Hepatocyte (in vitro differentiated cells): ENCODE measurements around the gene IQGAP2. TPM values are rescaled to one million over a fixed set of nuclear protein-coding genes. Genes with fewer than 3 reads are reported as not detected.
A peak's percentile ranks its signal among the peaks of the same experiment; 100 is the strongest.

Experiments used
- DNase-seq: peaks from one replicate; pipeline ENCODE4 v3.0.0-alpha.2; 2016; ENCODE audit warnings: low spot score
- H2AFZ ChIP-seq: fragments of 200-600 bp; sonication (generic); 2 replicates; pipeline ENCODE4 v1.6.0; 2016; ENCODE audit warnings: antibody characterized with exemption, mild to moderate bottlenecking
- H3K27ac ChIP-seq: fragments of 200-600 bp; sonication (generic); 2 replicates; pipeline ENCODE4 v1.5.1; 2016; ENCODE audit warnings: mild to moderate bottlenecking
- H3K27me3 ChIP-seq: fragments of 200-600 bp; sonication (generic); 2 replicates; pipeline ENCODE4 v1.6.1; 2016
- H3K36me3 ChIP-seq: fragments of 200-600 bp; sonication (generic); replicated peaks from 2 replicates; pipeline ENCODE4 v1.5.1; 2016; ENCODE audit warnings: low read depth; ENCODE audit not compliant: insufficient read depth
- H3K4me1 ChIP-seq: fragments of 200-600 bp; sonication (generic); 2 replicates; pipeline ENCODE4 v1.5.1; 2016; ENCODE audit warnings: mild to moderate bottlenecking, moderate library complexity; ENCODE audit not compliant: insufficient read depth
- H3K4me2 ChIP-seq: fragments of 200-600 bp; sonication (generic); 2 replicates; pipeline ENCODE4 v1.6.0; 2016
- H3K4me3 ChIP-seq: fragments of 200-600 bp; sonication (generic); 2 replicates; pipeline ENCODE4 v1.5.1; 2016; ENCODE audit warnings: mild to moderate bottlenecking
- H3K79me2 ChIP-seq: fragments of 200-600 bp; sonication (generic); 2 replicates; pipeline ENCODE4 v1.6.0; 2017; ENCODE audit warnings: mild to moderate bottlenecking
- H3K9me2 ChIP-seq: fragments of 200-600 bp; sonication (generic); replicated peaks from 2 replicates; pipeline ENCODE4 v1.6.0; 2017; ENCODE audit warnings: mild to moderate bottlenecking; ENCODE audit not compliant: insufficient read depth
- H3K9me3 ChIP-seq: fragments of 200-600 bp; sonication (generic); 2 replicates; pipeline ENCODE4 v1.5.1; 2016; ENCODE audit warnings: low read depth, mild to moderate bottlenecking
- H4K20me1 ChIP-seq: fragments of 200-600 bp; sonication (generic); 2 replicates; pipeline ENCODE4 v1.6.0; 2016; ENCODE audit warnings: mild to moderate bottlenecking; ENCODE audit not compliant: insufficient read depth, poor library complexity, severe bottlenecking
- CTCF ChIP-seq: fragments of 200-600 bp; sonication (generic); IDR thresholded peaks from 2 replicates; pipeline ENCODE4 v1.5.1; 2016; ENCODE audit warnings: antibody characterized with exemption, mild to moderate bottlenecking; ENCODE audit not compliant: poor library complexity
- EZH2 ChIP-seq: fragments of 200-600 bp; sonication (generic); IDR thresholded peaks from 2 replicates; pipeline ENCODE4 v1.6.1; 2016; ENCODE audit warnings: antibody characterized with exemption, mild to moderate bottlenecking, borderline replicate concordance
- EZH2phosphoT487 ChIP-seq: fragments of 200-600 bp; sonication (generic); IDR thresholded peaks from one replicate; pipeline ENCODE4 v1.6.1; 2018; ENCODE audit warnings: antibody characterized with exemption, mild to moderate bottlenecking, low read depth, moderate library complexity; ENCODE audit not compliant: unreplicated experiment, severe bottlenecking
- whole genome bisulfite sequencing: methylation state at CpG from one replicate; pipeline ENCODE4 v1.1.6; 2016; ENCODE audit warnings: low lambda C conversion rate; ENCODE audit errors: missing lambda C conversion rate; 5-methylcytosine and 5-hydroxymethylcytosine counted together
- polyA plus RNA-seq: library from polyadenylated mRNA; unstranded; fragments of >200 nt; fragmentation: Nextera tagmentation; extraction: Ambion mirVana; gene quantifications from 2 replicates; pipeline ENCODE4 v1.2.1, GENCODE V29; 2016
- total RNA-seq: library from RNA; depleted of rRNA; stranded (reverse); fragments of >200 nt; gene quantifications from 2 replicates; pipeline ENCODE4 v1.2.3, GENCODE V29; 2014

Gene IQGAP2
- total and polyA plus RNA-seq, 2 experiments from 2014 or later: 37.2 to 78.9 TPM

DNA sequence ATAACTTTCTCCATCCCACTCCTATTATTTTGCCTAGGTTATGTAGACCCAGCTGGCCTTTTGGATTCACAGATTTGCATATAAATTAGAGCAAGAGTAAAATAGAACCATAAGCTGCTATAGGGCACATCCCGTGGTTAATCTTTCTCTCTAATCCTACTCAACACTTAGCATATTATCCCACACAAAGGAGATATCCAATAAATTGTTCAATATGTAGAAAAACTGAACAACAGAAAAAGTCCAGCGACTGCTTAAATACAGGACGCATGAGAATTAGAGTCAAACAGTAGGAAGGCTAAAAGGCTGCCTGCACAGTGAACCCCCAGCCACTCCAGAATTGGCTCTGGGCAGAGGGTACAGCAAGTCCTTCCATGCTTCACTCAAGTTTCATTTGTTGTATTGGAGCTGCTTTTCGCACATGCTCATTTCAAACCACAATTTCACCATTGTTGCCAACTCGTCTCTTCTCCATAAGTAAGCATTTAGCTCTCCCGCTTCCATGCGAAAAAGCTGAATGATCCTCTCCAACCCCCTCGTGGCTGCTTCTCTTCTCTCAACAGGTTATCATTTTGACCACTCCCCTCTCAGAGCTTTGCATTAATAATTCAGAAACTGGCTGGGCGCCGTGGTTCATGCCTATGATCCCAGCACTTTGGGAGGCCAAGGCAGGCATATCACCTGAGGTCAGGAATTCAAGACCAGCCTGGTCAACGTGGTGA, 14.1 kb upstream of the IQGAP2 start:
- no peak overlapping the region for H3K4me2 ChIP-seq
- no peaks in the 10 kb centered on the region for H3K9me2 ChIP-seq
- no peak overlapping the region for H2AFZ ChIP-seq
- no peaks in the 10 kb centered on the region for H3K9me3 ChIP-seq
- H4K20me1 ChIP-seq: no peaks in the 10 kb centered on the region
- peak overlapping the region; percentile 8 for H3K27ac ChIP-seq
- H3K4me3 ChIP-seq: no peak overlapping the region
- 89% methylated on average over 11 of the region's 11 CpGs for WGBS
- H3K36me3 ChIP-seq: no peaks in the 10 kb centered on the region
- DNase-seq: no peak
- H3K4me1 ChIP-seq: peaks cover 11% of the 10 kb centered on the region
- H3K27me3 ChIP-seq: no peaks in the 10 kb centered on the region
- no peaks in the 10 kb centered on the region for H3K79me2 ChIP-seq
- no peak for TF ChIP-seq EZH2phosphoT487
- no peak for TF ChIP-seq CTCF
- TF ChIP-seq EZH2: no peak

- no peaks in the 10 kb centered on the region for H3K9me3 ChIP-seq
- H3K9me2 ChIP-seq: no peaks in the 10 kb centered on the region
- H3K36me3 ChIP-seq: no peaks in the 10 kb centered on the region
- peaks cover 6% of the 10 kb centered on the region for H3K4me1 ChIP-seq
- no peaks in the 10 kb centered on the region for H3K79me2 ChIP-seq
- H2AFZ ChIP-seq: no peak overlapping the region
- no peak overlapping the region for H3K4me3 ChIP-seq
- peak overlapping the region; percentile 8 for H3K27ac ChIP-seq
- H4K20me1 ChIP-seq: no peaks in the 10 kb centered on the region
- H3K27me3 ChIP-seq: no peaks in the 10 kb centered on the region
- DNase-seq: no peak
- peak overlapping the region; percentile 21 for H3K4me2 ChIP-seq
- TF ChIP-seq CTCF: no peak
- TF ChIP-seq EZH2: no peak
- TF ChIP-seq EZH2phosphoT487: no peak
- 74% methylated on average over 12 of the region's 13 CpGs for WGBS
Observed at GRCh38 chr5:76389513-76390154, 13.5 kb upstream of the IQGAP2 start.

GRCh38 chr5:76391014-76391413, 12.1 kb upstream of the IQGAP2 start:
- Histone ChIP-seq H3K27ac (no peak overlapping the region), H2AFZ (no peak overlapping the region), H3K27me3 (no peaks in the 10 kb centered on the region), H3K36me3 (no peaks in the 10 kb centered on the region), H3K4me2 (no peak overlapping the region), H3K9me3 (no peaks in the 10 kb centered on the region), H3K9me2 (no peaks in the 10 kb centered on the region), H3K79me2 (no peaks in the 10 kb centered on the region), H3K4me3 (no peak overlapping the region), H4K20me1 (no peaks in the 10 kb centered on the region), H3K4me1 (peaks cover 6% of the 10 kb centered on the region)
- TF ChIP-seq EZH2phosphoT487 (no peak), CTCF (no peak)
- 98% methylated on average over 9 of the region's 9 CpGs for WGBS
- DNase-seq: no peak
